ENCODE data around the gene ANKDD1B. TPM values are rescaled to one million over a fixed set of nuclear protein-coding genes. Genes with fewer than 3 reads are reported as not detected.
"Not testable (repeated sequence)": the region's sequence is repeated elsewhere in the genome, so short reads cannot be mapped to it uniquely, and the experiment has no call there.

The ANKDD1B gene
- 0.14 and 0.30 TPM in 2 replicates for polyA plus RNA-seq (2011; rRNA removed)
- 0.01 and 0.04 TPM in 2 replicates for polyA plus RNA-seq (2012; cell fraction: cytosol; rRNA removed)
- polyA plus RNA-seq (2012; cell fraction: nucleus; rRNA removed): 0.05 and 0.11 TPM in 2 replicates
- 0.05 to 0.17 TPM (median 0.09 TPM) in 3 replicates for polyA plus RNA-seq (2017; fragmentation: RNase III; extraction: RNeasy Plus Mini Kit Qiagen cat#74134 plus additional on column Dnase treatment)
- polyA minus RNA-seq (2011; rRNA and poly(A)+ RNA removed): not detected in 2 replicates

GRCh38 chr5:75611311-75612225 lies at the start of gene ANKDD1B:
Gene ANKDD1B (plus strand): TSS chr5:75611453. CDS start chr5:75611635, 182 bp downstream.
- ChIA-PET POLR2A (interaction anchor here (0.7 kb wide), 1 partner anchor 58 kb away, joined by 3 read pairs; no protein-coding TSS in a partner anchor), CTCF (interaction anchor here (1.3 kb wide), 1 partner anchor 71 kb away, joined by 3 read pairs; no protein-coding TSS in a partner anchor)
- WGBS (ENCODE audit: missing lambda C conversion rate): 1% methylated on average over 12 of the region's 52 CpGs
- TF ChIP-seq ZNF302 (CRISPR knock-in tag; IDR thresholded peaks at IDR 0.05) (no peak), E2F6 (IDR thresholded peaks at IDR 0.05; ENCODE audit: borderline replicate concordance, low read depth) (peak; percentile 45; the same call in 1 of the 2 replicates), FOSL2 (IDR thresholded peaks at IDR 0.05) (no peak), FOSL2 (CRISPR knock-in tag; IDR thresholded peaks at IDR 0.05) (peak; percentile 74), PHF8 (IDR thresholded peaks at IDR 0.05; ENCODE audit: borderline replicate concordance, low read depth) (peak; percentile 45; the same call in 1 of the 2 replicates), MAX (IDR thresholded peaks at IDR 0.05) (peak; percentile 26; the same call in 1 of the 2 replicates), KDM5A (IDR thresholded peaks at IDR 0.05) (no peak), POLR2AphosphoS2 (conservative IDR thresholded peaks at IDR 0.05; ENCODE audit: low read length) (no peak), HEYL (CRISPR knock-in tag; IDR thresholded peaks at IDR 0.05) (no peak), RCOR1 (IDR thresholded peaks at IDR 0.05; ENCODE audit: low read depth, low read length) (no peak), PBX3 (IDR thresholded peaks at IDR 0.05) (no peak), HOXA7 (CRISPR knock-in tag; IDR thresholded peaks at IDR 0.05) (no peak), GATA3 (IDR thresholded peaks at IDR 0.05; ENCODE audit: borderline replicate concordance) (peak; percentile 47; the same call in 1 of the 2 replicates), USF2 (IDR thresholded peaks at IDR 0.05) (no peak), MAFK (IDR thresholded peaks at IDR 0.05; ENCODE audit: partially characterized antibody) (no peak)
- Histone ChIP-seq H3K4me3 (peak within 1 kb of the TSS; percentile 68), H3K4me1 (peaks cover 12% of the 10 kb centered on the region), H3K9me3 (no peaks in the 10 kb centered on the region), H3K4me2 (peak within 1 kb of the TSS; percentile 80), H3K27ac (peak within 1 kb of the TSS; percentile 88 to 98)
- DNase-seq (ENCODE audit: low read depth in 1 of 2, low spot score in 1 of 2) (peak; percentile 42 to 60), FAIRE-seq (no peak), ATAC-seq (peak; percentile 84 to 85)

GRCh38 chr5:75565991-75566709 lies 45.1 kb upstream of the ANKDD1B start:
- peak overlapping the region; percentile 78 to 94 for H3K27ac ChIP-seq
- H3K4me3 ChIP-seq: peak overlapping the region; percentile 24
- H3K4me2 ChIP-seq: peak overlapping the region; percentile 77
- H3K9me3 ChIP-seq: peaks cover 16% of the 10 kb centered on the region
- DNase-seq (ENCODE audit: low read depth in 1 of 2, low spot score in 1 of 2) (peak; percentile 36 to 85), ATAC-seq (peak; percentile 83 to 90)
- POLR2A ChIA-PET: interaction anchor here (0.8 to 1.6 kb wide), 3 partner anchors 14 to 90 kb away, joined by 3 to 4 read pairs (median 4); partner anchors contain the start of genes CERT1 and POLK
- 18% methylated on average over 14 of the region's 15 CpGs for WGBS (ENCODE audit: missing lambda C conversion rate)
- TF ChIP-seq FOXS1 (CRISPR knock-in tag; IDR thresholded peaks at IDR 0.05): peak; percentile 33; the same call in 1 of the 2 replicates
- TF ChIP-seq JUNB (IDR thresholded peaks at IDR 0.05): peak; percentile 29; the same call in 1 of the 2 replicates
- TF ChIP-seq GATA3 (IDR thresholded peaks at IDR 0.05; ENCODE audit: borderline replicate concordance): peak; percentile 44; the same call in 1 of the 2 replicates
- peak in 1 of 2 experiments; percentile 29; a peak in 1 of 5 replicates for TF ChIP-seq JUN (IDR thresholded peaks at IDR 0.05)
- TF ChIP-seq MAX (IDR thresholded peaks at IDR 0.05): peak; percentile 69
- 0 out of 2 replicates have a peak, but pooled peaks have one; percentile 7 for TF ChIP-seq MYC (IDR thresholded peaks at IDR 0.05; ENCODE audit: borderline replicate concordance, low read length)
- TF ChIP-seq FOSL2 (IDR thresholded peaks at IDR 0.05): 0 out of 2 replicates have a peak, but pooled peaks have one; percentile 42
- TF ChIP-seq FOSL2 (CRISPR knock-in tag; IDR thresholded peaks at IDR 0.05): peak; percentile 77
- CTCF ChIA-PET: interaction anchor here (1.3 to 2.8 kb wide), 4 partner anchors 10 to 115 kb away, joined by 3 to 7 read pairs (median 4); no protein-coding TSS in a partner anchor
- H3K4me1 ChIP-seq: peaks cover 38% of the 10 kb centered on the region
- FAIRE-seq: not testable (repeated sequence)
